Upper lobe of right lung (tissue), 1 donor: ENCODE data around the gene ATP6V1E1. TPM values are rescaled to one million over a fixed set of nuclear protein-coding genes. Genes with fewer than 3 reads are reported as not detected.

ENCODE experiments used
- ATAC-seq: fragments of 200-7000 bp; cut with Tn5 transposase; one replicate; pipeline ENCODE4 v1.9.1; 2020; ENCODE audit warnings: mild to moderate bottlenecking, moderate library complexity
- DNase-seq: peaks from one replicate; pipeline ENCODE4 v3.0.0-alpha.2; 2020
- H3K27ac ChIP-seq: fragments of 200-600 bp; one replicate; pipeline ENCODE4 v1.8.0; 2022
- H3K27me3 ChIP-seq: fragments of 200-600 bp; one replicate; pipeline ENCODE4 v1.8.0; 2022; ENCODE audit warnings: mild to moderate bottlenecking
- H3K36me3 ChIP-seq: fragments of 200-600 bp; one replicate; pipeline ENCODE4 v1.8.0; 2022
- H3K4me1 ChIP-seq: fragments of 200-600 bp; one replicate; pipeline ENCODE4 v1.8.0; 2022
- H3K4me3 ChIP-seq: fragments of 200-600 bp; one replicate; pipeline ENCODE4 v1.8.0; 2022; ENCODE audit warnings: mild to moderate bottlenecking
- H3K9me3 ChIP-seq: fragments of 200-600 bp; one replicate; pipeline ENCODE4 v1.8.0; 2022
- CTCF ChIP-seq: fragments of 200-600 bp; IDR thresholded peaks from one replicate; pipeline ENCODE4 v1.8.0; 2022; ENCODE audit warnings: antibody characterized with exemption
- intact Hi-C: fragments of 100-400 bp; cut with DNase I; formaldehyde crosslinking; loops from one replicate; pipeline ENCODE4 v1.11.0; 2022
- total RNA-seq: library from RNA; stranded (reverse); fragmentation: NEBNext Ultra II Directional; extraction: Animal tissue kit (Norgen Biotek cat#: 25700); gene quantifications from one replicate; pipeline ENCODE4 v1.2.1, GENCODE V29; 2021
- donor health status: DM: no; HTN: yes; CAD: no; lungs with severe emphysema.

ATP6V1E1 gene
- total RNA-seq, 1 donor from 2014 or later, result 133 TPM

- TF ChIP-seq CTCF, result no peak
- DNase-seq (no peak), ATAC-seq (no peak)
- no peak overlapping the region for H3K4me3 ChIP-seq
- H3K27ac ChIP-seq, result no peak overlapping the region
- no peaks in the 10 kb centered on the region for H3K27me3 ChIP-seq
- H3K4me1 ChIP-seq, result no peaks in the 10 kb centered on the region
- H3K36me3 ChIP-seq, result peaks cover 84% of the 10 kb centered on the region
- no peaks in the 10 kb centered on the region for H3K9me3 ChIP-seq
- intact Hi-C loops, result no loop called here
Measured at GRCh38 chr22:17607891-17608521, 20.5 kb downstream of the ATP6V1E1 start.

GRCh38 chr22:17606496-17606895 is 22.1 kb downstream of the ATP6V1E1 start:
- no peaks in the 10 kb centered on the region for H3K27me3 ChIP-seq
- H3K4me3 ChIP-seq, result no peak overlapping the region
- no peak for TF ChIP-seq CTCF
- intact Hi-C loops, result no loop called here
- H3K4me1 ChIP-seq, result no peaks in the 10 kb centered on the region
- no peak for ATAC-seq
- no peak overlapping the region for H3K27ac ChIP-seq
- H3K36me3 ChIP-seq, result peaks cover 69% of the 10 kb centered on the region
- no peaks in the 10 kb centered on the region for H3K9me3 ChIP-seq
- DNase-seq, result no peak

- H3K27ac ChIP-seq, result no peak overlapping the region
- no peaks in the 10 kb centered on the region for H3K9me3 ChIP-seq
- H3K4me1 ChIP-seq, result no peaks in the 10 kb centered on the region
- DNase-seq (no peak), ATAC-seq (no peak)
- peaks cover 74% of the 10 kb centered on the region for H3K36me3 ChIP-seq
- intact Hi-C loops, result no loop called here
- no peak for TF ChIP-seq CTCF
- H3K4me3 ChIP-seq, result no peak overlapping the region
- H3K27me3 ChIP-seq, result no peaks in the 10 kb centered on the region
Measured at GRCh38 chr22:17603668-17604067, 24.9 kb downstream of the ATP6V1E1 start.

GRCh38 chr22:17601031-17601430 is 27.5 kb downstream of the ATP6V1E1 start:
- DNase-seq, result no peak
- Histone ChIP-seq H3K27me3 (no peaks in the 10 kb centered on the region), H3K9me3 (no peaks in the 10 kb centered on the region), H3K4me1 (no peaks in the 10 kb centered on the region), H3K27ac (no peak overlapping the region), H3K36me3 (peaks cover 76% of the 10 kb centered on the region), H3K4me3 (no peak overlapping the region)
- ATAC-seq, result no peak
- TF ChIP-seq CTCF, result no peak
- intact Hi-C loops, result no loop called here

- Histone ChIP-seq H3K9me3 (no peaks in the 10 kb centered on the region), H3K4me1 (no peaks in the 10 kb centered on the region), H3K27me3 (no peaks in the 10 kb centered on the region), H3K4me3 (no peak overlapping the region), H3K36me3 (peaks cover 84% of the 10 kb centered on the region), H3K27ac (no peak overlapping the region)
- no peak for DNase-seq
- TF ChIP-seq CTCF, result no peak
- intact Hi-C loops, result no loop called here
- ATAC-seq, result no peak
Measured at GRCh38 chr22:17598318-17598717, 30.2 kb downstream of the ATP6V1E1 start.

- Histone ChIP-seq H3K9me3 (no peaks in the 10 kb centered on the region), H3K4me3 (no peak overlapping the region), H3K27ac (no peak overlapping the region), H3K36me3 (peaks cover 92% of the 10 kb centered on the region), H3K4me1 (no peaks in the 10 kb centered on the region), H3K27me3 (no peaks in the 10 kb centered on the region)
- ATAC-seq, result no peak
- no peak for TF ChIP-seq CTCF
- intact Hi-C loops, result no loop called here
- DNase-seq, result no peak
Measured at GRCh38 chr22:17597217-17597616, 31.3 kb downstream of the ATP6V1E1 start.
